ENCODE data around the gene VASH1.
A peak's percentile ranks its signal among the peaks of the same experiment; 100 is the strongest.

VASH1 gene

GRCh38 chr14:76761960-76762410 is 717 bp downstream of the VASH1 start:
- TF ChIP-seq CTCF (IDR thresholded peaks at IDR 0.05; ENCODE audit: low read length) (no peak), EZH2 (IDR thresholded peaks at IDR 0.05; ENCODE audit: borderline replicate concordance, low read length) (no peak)
- Histone ChIP-seq H3K27me3 (ENCODE audit: insufficient read depth, low read length) (no peaks in the 10 kb centered on the region; the same call in 1 of the 2 replicates), H3K79me2 (ENCODE audit: insufficient read depth, low read length) (no peaks in the 10 kb centered on the region), H3F3A (ENCODE audit: insufficient read depth, low read length) (no peaks in the 10 kb centered on the region), H3K36me3 (ENCODE audit: insufficient read depth, low read length) (no peaks in the 10 kb centered on the region), H3K9ac (ENCODE audit: low read length) (no peak overlapping the region), H3K4me3 (ENCODE audit: low read depth, low read length, poor library complexity, severe bottlenecking) (peak overlapping the region; percentile 46), H3K9me2 (ENCODE audit: low read depth, low read length) (no peaks in the 10 kb centered on the region), H3K27ac (ENCODE audit: low read depth, low read length, poor library complexity, severe bottlenecking) (no peak overlapping the region), H3K9me3 (ENCODE audit: low read length) (no peaks in the 10 kb centered on the region), H3K4me2 (ENCODE audit: low read length) (peak overlapping the region; percentile 36; the same call in 1 of the 2 replicates), H2AFZ (ENCODE audit: low read length) (no peak overlapping the region), H4K20me1 (ENCODE audit: insufficient read depth, low read length) (no peaks in the 10 kb centered on the region), H3K4me1 (ENCODE audit: insufficient read depth, low read length, severe bottlenecking) (no peaks in the 10 kb centered on the region)

GRCh38 chr14:76762411-76763095 is 1.3 kb downstream of the VASH1 start:
- Histone ChIP-seq H3K27me3 (ENCODE audit: insufficient read depth, low read length) (peaks cover under 1% of the 10 kb centered on the region; the same call in 1 of the 2 replicates), H3K4me3 (ENCODE audit: low read depth, low read length, poor library complexity, severe bottlenecking) (no peak overlapping the region), H2AFZ (ENCODE audit: low read length) (no peak overlapping the region), H3K79me2 (ENCODE audit: insufficient read depth, low read length) (no peaks in the 10 kb centered on the region), H4K20me1 (ENCODE audit: insufficient read depth, low read length) (no peaks in the 10 kb centered on the region), H3F3A (ENCODE audit: insufficient read depth, low read length) (no peaks in the 10 kb centered on the region), H3K4me2 (ENCODE audit: low read length) (peak overlapping the region; percentile 36; the same call in 1 of the 2 replicates), H3K9me3 (ENCODE audit: low read length) (no peaks in the 10 kb centered on the region), H3K36me3 (ENCODE audit: insufficient read depth, low read length) (no peaks in the 10 kb centered on the region), H3K4me1 (ENCODE audit: insufficient read depth, low read length, severe bottlenecking) (no peaks in the 10 kb centered on the region), H3K9ac (ENCODE audit: low read length) (no peak overlapping the region), H3K27ac (ENCODE audit: low read depth, low read length, poor library complexity, severe bottlenecking) (no peak overlapping the region), H3K9me2 (ENCODE audit: low read depth, low read length) (no peaks in the 10 kb centered on the region)
- TF ChIP-seq EZH2 (IDR thresholded peaks at IDR 0.05; ENCODE audit: borderline replicate concordance, low read length) (no peak), CTCF (IDR thresholded peaks at IDR 0.05; ENCODE audit: low read length) (no peak)

GRCh38 chr14:76763096-76764041 is 2.1 kb downstream of the VASH1 start:
- H3K4me1 ChIP-seq (ENCODE audit: insufficient read depth, low read length, severe bottlenecking), result no peaks in the 10 kb centered on the region
- no peak overlapping the region for H3K27ac ChIP-seq (ENCODE audit: low read depth, low read length, poor library complexity, severe bottlenecking)
- H3K9me3 ChIP-seq (ENCODE audit: low read length), result no peaks in the 10 kb centered on the region
- no peak overlapping the region for H3K9ac ChIP-seq (ENCODE audit: low read length)
- peaks cover 4% of the 10 kb centered on the region; the same call in 1 of the 2 replicates for H3K27me3 ChIP-seq (ENCODE audit: insufficient read depth, low read length)
- no peaks in the 10 kb centered on the region for H3K9me2 ChIP-seq (ENCODE audit: low read depth, low read length)
- H2AFZ ChIP-seq (ENCODE audit: low read length), result no peak overlapping the region
- no peaks in the 10 kb centered on the region for H3K79me2 ChIP-seq (ENCODE audit: insufficient read depth, low read length)
- TF ChIP-seq EZH2 (IDR thresholded peaks at IDR 0.05; ENCODE audit: borderline replicate concordance, low read length) (no peak), CTCF (IDR thresholded peaks at IDR 0.05; ENCODE audit: low read length) (no peak)
- H3F3A ChIP-seq (ENCODE audit: insufficient read depth, low read length), result no peaks in the 10 kb centered on the region
- H4K20me1 ChIP-seq (ENCODE audit: insufficient read depth, low read length), result no peaks in the 10 kb centered on the region
- no peak overlapping the region for H3K4me3 ChIP-seq (ENCODE audit: low read depth, low read length, poor library complexity, severe bottlenecking)
- H3K4me2 ChIP-seq (ENCODE audit: low read length), result no peak overlapping the region
- H3K36me3 ChIP-seq (ENCODE audit: insufficient read depth, low read length), result no peaks in the 10 kb centered on the region
